ENCODE results near the gene MACIR. TPM values are rescaled to one million over a fixed set of nuclear protein-coding genes. Genes with fewer than 3 reads are reported as not detected.
A peak's percentile ranks its signal among the peaks of the same experiment; 100 is the strongest.

Gene MACIR
- total RNA-seq, 1 donor from 2014 or later, result 51.8 TPM

DNA sequence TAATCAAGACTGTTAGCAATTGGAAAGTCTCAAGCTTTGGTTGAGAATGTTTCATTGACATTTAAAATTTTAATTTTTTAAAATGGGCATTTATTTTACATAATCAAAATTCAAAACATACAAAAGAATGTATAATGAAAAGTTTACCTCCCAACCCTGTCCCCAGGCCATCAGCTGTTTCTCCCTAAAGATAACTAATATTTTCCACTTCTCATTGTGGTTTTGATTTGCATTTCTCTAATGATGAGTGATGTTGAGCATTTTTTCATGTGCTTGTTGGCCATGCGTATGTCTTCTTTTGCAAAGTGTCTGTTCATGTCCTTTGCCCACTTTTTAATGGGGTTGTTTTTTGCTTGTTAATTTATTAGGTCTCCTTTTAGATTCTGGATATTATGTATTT lies 11.4 kb upstream of the MACIR start:
- DNase-seq, result no peak

DNA sequence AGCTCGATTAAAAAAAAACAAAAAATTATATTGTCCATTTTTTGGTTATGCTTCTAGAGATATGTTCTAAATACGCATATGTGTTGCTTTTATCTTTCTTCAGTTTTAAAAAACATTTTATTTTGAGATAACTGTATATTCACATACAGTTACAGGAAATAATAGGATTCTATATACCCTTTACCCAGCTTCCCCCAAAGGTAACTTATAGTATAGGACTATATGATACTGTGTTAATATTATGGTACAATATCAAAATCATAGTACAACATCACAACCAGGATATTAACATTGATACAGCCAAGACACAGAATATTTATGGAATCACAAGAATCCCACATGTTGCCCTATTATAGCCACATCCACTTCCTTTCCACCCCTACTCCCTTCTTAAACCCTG lies 9.5 kb upstream of the MACIR start:
- DNase-seq, result no peak

DNA sequence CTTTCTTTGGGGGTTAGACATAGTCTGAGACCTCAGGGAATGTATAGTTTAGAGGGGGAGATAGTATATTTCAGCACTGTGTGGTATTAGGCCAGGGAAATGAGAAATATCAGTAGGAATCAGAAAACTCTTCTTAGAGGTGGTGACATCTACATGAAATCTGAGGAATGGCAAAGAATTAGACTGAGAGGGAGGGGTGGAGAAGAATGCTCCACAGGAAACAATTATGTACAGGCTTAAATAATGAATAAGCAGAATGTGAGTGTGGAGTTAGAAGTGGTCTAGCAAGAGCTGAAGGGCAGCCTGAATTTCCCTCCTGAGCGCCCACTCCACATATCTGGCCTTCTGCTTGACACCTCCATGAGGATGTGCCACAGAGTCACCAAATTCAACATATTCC lies 3.6 kb upstream of the MACIR start:
- no peak for DNase-seq

DNA sequence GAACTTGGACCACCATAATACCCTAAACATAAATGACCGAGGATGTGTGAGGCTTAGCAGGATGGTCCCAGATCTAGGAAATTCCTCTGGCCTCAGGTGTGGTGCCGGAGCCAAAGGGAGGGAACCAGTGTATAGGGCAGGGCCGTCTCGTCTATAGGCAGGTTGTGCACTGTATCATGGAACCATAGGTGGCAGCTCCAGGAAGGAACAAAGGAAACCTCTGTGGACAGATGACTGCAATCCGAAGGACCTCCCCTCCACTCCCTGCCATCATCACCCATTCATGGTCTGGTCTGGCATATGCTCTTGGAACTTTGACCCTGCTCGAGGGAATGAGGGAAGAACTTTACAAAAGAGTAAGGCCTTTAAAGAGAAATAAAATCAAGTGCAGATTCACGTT lies 2.9 kb upstream of the MACIR start:
- DNase-seq, result no peak

DNA sequence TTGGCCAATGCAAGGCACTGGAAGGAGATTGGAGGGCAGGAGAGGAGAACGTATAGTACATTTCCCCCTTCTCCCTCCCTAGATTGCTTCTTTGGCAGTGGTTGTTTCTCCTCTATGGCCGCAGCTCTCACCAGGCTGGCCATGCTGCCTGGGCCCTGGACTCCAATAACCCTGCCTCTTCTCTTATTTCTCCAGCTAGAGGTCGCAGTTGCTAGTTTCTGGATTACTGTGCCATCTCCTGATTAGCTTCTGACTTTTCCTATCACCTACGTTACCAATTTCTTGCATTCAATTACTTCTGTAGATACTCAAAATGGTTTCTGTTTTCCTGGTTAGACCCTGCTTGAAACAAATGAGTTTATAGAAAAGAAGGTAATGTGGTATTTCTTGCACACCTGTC lies 2.4 kb upstream of the MACIR start:
- no peak for DNase-seq

DNA sequence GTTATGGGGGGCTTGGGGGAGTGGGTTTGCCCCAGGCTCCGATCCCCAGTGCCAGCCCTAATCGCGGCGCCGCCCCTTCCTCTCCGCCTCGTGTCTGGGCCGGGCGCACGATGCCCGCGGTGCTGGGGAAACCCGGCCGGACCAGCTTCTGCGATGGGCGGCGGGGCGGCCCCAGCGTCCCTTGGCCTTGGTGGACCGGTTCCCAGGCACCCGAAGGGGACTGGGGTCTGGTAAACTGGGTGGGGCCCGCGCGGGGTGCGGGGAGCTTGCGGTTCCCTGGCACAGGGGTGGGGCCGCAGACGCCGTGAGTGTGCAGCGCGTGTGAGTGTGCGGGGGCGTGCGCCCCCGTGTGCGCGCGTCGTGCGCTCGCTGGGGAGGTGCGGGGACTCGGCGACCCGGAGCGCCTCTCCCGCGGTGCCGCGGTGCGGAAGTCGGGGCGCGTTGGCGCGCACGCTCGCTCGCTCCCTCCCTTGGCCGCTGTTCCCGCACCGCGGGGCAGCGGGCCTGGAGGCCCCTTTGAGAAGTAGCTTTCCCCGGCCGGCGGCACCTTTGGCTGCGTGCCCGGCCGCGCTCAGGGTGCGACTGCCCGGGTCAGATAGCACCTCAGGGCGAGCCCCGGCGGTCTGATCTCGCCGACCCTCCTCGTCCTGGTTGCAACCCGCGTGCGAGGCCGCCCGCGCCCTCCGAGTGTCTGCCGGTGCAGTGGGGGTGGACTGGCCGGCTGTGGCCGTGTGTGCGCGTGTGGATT lies 568 bp downstream of the MACIR start:
- DNase-seq, result peak; percentile 77

DNA sequence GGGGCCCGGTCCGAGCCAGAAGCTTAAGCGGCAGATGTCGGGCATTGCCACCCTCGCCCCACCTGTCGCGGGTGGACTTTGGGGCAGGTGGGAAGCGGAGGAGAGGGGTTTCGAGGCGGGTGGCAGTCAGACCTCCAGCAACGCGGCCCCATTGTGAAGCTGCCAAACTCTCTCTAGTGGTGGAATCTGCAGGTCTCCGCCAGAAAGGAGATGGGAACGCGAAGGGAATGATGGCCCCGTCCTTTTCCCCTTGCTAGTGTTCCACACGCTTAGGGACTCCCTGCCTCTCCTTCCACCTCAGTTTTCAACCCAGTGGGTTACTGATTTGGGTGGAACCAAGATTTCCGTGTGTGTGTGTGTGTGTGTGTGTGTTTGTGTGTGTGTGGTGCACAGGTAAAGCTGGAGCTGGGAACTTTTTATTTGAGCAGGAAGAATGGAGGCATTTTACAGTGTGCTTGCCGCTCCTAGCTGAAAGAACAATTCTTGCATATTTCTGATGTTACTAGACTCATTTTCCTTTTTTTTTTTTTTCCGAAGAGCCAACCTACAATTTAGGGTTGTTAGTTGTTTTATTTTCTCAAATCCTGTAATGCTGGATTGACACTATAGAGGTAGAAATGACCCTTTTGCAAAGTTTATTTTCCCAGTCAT lies 1.3 kb downstream of the MACIR start:
- DNase-seq, result peak; percentile 75

DNA sequence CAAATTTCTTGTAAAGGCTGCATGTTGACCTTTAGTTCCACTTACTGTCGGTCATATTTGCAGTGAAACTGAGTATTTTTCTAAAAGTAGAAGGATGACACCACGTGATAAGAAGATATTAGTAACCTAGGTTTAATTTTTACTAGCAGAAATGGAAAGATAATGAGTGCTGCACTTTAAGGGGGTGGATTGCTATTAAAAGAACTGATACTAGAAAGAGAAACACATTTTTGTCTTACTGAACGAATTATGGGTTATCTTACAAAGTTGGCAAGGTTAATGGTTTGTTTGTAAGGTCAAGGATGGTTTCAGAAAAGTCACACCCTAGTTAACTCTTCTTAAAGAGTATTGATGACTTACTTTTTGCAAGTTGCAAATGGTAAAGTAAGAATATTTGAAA lies 2.4 kb downstream of the MACIR start:
- no peak for DNase-seq

DNA sequence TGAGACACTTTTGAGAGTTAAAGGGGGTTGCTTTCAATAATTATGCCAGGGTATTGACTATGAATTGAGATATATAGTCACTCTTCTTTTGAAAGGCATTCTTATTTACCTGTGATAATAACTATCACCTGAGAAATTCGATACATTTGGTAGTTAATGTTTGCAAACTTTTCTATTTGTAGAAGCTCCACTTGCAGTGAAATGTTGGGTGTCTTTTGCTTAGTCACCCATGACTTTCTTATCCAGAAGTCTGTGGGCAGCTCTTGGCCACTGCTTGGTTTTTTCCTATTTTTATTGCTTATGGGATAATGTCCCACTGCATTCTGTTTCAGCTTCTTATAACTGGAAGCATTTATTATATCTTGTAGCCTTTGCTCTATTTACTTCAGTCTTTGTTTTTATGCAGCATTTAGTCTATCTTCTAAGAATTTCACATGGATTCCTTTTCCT lies 3.9 kb downstream of the MACIR start:
- DNase-seq, result no peak

DNA sequence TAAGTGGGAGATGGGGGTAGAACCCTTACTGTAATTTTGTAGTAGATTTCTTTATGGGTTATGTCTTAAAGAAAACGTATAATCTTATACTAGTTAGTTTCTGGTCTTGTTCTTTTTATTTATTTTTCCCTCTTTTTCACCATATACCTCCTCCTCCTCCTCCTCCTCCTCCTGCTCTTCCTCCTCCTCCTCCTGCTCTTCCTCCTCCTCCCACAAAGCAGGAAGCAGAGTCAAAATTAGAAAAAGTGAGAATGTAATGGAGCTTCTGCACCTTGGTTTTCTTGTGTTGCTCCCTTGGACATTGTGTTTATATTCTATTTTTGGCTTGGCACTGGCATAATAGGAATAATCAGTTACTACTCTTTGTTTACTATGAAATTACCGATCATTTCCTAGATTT lies 4.5 kb downstream of the MACIR start:
- DNase-seq, result no peak

DNA sequence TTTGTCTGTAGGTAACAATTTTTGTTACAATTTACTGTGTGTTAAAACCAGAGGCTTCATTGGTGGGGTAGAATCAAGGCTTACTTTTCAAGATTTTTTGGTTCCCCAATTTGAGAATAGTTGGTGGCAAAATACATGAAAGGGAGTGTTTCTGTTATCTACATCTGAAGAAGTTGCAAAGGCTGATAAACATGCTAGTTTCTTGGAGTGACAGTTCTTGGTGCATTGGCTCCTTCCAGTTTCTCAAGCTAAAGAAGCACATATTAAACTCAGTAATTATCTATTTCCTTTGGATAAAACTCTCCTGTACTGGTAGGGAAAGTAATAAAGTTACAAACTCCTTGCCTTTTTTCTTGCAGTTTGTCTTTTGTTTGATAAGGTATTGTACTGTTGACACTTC lies 5.9 kb downstream of the MACIR start:
- no peak for DNase-seq

DNA sequence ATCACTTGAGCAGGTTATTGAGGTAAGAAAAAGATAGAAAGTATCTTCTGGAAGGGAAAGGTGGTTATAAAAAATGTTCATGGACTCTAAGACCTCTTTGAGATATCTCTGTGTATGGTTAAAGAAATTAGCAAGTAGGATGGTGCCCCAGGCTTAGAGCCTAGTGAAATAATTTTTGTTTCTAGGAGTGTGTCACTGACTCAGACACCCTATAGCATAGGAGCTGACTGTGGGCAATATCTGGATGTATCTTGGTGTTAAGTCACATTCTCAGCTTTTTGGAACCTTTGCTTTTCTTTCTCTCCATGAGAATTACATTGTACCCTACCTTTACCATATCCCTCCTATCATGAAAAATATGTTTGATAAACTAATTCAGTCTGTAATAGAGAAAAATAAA lies 12.0 kb downstream of the MACIR start:
- DNase-seq, result no peak

DNA sequence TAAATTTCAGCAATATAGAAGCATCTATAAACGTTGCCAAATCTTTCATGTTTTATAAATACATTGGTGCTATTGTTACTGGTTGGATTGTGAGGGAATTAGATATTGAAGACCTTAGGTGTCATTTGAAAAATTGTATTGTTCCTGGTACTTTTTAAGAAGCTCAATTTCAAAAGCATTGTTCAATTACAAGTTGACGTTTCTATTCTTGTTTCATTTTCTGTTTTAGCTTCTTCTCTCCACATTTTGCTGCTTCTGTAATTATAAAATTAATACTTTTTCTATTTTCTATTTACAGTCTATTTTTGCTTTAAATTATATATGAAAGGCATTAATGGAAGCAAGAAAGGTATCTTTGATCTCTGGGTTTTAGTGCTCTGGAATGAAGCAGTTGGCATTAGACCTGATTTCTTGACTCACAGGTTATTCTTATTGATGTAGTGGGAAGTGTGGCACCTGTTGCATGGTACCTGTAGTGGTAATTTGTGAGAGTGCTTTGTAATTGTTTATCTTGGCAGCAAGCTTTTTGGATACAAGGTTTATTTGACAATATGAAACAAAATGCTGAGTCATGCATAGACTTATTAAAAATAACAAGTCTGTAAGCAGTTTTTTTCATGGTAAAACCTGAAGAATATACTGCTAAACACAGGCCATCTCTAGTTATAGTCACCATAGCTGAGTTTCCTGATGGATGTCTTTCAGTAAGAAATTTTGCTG lies 13.2 kb downstream of the MACIR start:
- DNase-seq, result no peak

DNA sequence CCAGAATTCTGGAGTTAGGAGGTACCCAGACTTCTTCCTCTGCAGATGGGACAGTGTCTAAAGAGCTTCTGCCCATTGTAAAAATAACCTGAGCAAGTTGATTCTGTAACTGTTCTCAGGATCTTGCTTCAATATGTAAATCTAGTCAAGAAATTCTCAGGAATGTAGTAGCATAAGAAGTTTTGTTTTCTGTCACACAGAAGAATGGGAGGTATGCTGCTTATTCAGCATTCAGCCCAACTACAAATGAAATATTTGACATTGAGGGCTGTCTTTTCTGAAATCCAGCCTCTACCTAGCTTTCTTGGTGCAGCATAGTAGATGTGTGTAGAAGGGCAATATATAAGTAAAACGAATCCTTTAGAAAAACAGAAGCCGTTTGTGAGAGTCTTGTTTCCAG lies 13.8 kb downstream of the MACIR start:
- no peak for DNase-seq

DNA sequence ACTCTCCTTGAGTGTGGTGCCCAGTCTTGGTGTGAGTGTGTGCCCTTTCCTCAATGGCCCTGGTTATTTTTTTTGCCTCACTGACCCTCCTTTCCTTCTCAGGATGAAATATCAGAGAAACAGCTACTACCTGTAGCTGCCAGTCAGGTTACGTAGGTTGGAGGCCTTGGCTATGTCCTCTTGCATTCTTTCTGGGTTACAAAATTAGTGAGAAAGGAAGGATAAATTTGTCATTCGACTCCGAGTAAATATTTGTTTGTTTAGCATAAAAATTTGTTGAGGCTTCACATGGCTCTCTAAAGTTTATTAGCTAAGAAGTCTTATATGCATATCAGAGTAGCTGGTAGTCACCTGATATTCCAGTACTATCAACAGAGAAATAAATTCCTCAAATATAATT lies 15.4 kb downstream of the MACIR start:
- DNase-seq, result no peak

DNA sequence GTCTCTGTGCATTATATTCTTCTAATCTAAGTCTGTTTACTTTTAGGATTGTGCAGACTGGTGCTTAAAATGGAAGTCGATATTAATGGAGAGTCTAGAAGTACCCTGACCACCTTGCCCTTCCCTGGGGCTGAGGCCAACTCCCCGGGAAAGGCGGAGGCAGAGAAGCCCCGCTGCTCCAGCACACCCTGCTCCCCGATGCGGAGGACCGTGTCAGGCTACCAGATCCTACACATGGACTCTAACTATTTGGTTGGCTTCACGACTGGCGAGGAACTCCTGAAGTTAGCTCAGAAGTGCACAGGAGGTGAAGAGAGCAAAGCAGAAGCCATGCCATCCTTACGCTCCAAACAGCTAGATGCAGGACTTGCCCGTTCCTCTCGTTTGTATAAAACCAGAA lies 17.3 kb downstream of the MACIR start:
- no peak for DNase-seq

DNA sequence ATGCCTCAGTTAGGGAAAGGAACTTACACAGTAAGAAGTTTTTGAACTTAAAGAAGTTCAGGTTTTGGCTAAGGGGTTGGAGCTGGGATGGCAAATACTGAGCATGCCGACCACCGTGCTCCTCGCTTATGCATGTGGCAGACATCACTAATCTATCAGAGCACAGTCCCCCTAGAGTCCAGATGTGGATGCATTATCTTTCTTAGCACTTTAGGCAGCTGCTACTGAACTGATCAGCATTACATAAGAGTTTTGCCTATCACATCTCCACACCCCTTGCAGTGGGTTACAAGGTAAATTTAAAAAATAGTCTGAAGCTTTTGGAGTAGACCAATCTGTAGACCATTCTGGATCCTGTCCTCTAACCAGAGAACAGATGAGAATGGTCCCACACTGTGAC lies 22.4 kb downstream of the MACIR start:
- no peak for DNase-seq

DNA sequence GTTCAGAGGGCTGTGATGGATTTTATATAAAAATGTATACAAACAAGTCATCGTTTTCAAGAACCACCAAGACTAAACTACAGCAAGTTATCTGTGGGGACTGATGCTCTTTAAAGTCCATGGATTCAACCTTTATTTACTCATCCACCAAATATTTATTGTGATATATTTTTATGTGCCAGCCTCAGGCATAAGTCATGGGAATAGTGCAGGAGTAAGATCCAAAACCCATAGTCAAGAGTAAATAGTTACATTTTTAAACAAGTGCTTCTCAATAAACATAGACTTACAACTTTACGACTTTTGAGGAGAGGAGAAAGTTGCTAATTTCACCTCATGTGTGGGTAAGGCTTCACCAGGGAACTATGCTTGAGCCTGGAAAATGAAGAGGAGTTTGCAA lies 24.6 kb downstream of the MACIR start:
- no peak for DNase-seq

DNA sequence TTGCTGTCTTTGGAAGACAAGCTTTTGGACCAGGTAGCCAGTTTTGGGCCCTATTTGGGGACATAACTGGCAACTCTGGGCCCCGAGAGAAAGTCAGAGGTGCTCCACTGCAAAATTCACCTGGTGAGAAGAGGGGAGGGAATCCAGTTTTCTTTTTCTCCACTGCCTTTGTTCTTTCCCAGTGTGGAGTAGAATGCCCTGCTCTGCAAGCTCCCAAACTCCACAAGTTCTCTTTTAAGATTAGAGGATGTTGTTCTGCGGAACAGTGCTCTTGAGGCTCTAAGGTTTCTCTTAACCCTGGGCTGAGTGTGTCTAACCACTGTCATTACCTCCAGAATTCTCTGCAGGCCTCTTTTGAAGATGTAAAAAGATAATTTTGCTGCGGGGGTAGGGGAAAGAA lies 25.3 kb downstream of the MACIR start:
- no peak for DNase-seq

DNA sequence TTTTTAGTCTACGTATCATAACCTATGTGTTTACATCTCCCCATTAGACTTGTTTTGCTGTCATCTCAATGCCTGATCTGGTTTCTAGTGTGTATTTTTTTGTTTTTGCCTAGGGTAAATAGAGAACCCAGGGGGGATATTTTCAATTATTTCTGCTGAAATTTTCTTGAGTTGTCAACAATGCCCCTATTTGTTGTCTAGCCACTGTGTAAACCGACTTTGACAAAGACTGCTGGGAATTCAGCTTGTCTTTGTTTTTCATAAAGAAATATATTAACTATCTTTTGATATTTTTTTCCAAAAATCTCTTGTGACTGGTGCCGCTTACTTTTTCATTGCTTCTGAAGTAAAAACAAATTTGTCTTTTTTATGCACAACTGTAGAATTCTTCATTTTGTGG lies 28.1 kb downstream of the MACIR start:
- DNase-seq, result no peak

DNA sequence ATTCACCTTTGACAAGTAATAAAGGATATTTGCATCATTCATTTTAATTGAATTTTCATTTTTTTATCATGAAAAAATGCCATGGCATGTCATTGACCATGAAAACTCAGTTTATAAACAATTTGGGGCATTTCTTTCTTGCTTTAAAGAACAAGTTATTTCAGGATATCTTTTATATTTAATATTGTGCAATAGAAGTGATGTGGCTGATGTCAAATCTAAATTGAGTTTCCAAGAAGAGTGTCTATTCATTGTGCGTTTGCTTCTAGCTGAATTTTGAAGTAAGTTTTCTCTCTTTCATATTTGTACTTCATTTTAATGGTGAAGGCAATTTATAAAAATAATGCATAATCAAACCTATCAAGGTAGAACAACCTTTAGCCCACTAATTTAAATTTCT lies 30.5 kb downstream of the MACIR start:
- DNase-seq, result no peak

DNA sequence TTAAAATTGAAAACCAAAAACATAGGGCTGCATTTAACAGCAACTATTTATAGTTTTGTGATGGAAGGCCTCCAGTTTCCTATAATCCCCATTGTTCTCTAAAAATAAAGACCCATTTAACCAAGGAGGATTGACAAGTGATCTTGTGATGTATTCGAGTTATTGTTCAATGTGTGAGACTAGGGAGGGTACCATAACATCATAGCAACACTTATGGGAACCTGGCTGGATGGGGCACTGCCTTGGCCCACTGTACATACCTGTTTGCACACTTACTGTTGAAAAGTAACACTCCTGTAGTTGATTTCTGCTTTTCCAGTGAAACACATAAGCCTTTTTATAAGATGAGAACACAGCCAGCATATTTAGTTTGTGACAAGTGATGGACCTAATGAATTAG lies 32.3 kb downstream of the MACIR start:
- no peak for DNase-seq

DNA sequence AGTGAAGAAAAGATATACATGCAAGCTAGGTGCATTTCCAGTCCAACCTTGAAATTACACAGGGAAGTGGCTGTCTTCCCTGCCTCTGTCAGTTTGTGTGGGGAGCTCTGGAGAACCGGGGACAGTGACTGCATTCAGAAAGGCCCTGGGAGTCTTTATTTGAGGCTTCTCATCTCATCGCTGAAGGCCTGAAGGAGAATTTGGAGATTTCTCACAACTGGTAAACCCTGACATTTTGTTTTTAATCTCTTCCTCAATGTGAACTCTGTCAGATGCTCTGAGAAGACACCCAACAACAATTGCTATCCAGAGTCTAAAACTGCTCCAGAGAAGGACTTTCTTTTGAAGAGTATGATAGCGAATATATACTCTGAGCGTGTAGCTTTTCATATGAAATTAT lies 33.0 kb downstream of the MACIR start:
- DNase-seq, result no peak

DNA sequence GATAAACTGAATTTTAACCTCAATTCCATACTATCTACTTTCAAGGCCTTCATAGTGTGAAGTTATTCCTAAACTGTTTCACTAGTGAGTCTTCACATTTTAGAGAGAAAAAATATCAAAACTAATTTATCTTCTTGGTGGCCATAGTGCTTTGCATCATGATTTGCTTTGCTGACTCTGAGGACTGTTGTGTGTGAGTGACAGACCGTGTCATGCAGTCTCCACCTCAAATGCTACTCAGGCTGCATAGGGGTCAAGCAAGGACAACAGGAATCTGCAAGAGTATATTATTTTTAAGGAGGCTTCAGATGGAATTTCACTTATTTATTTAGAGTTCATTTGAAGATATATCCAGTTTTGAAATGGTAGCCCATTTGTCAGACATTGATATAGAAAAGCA lies 34.5 kb downstream of the MACIR start:
- no peak for DNase-seq

Data from occipital lobe (tissue), 2 donors.